GM20000 (cell line): ENCODE measurements around the gene MAPKAPK2.

ENCODE experiments used
- DNase-seq: peaks from one replicate; pipeline ENCODE4 v3.0.0; 2012; ENCODE audit warnings: low spot score
- CTCF ChIP-seq: IDR thresholded peaks from 2 replicates; pipeline ENCODE4 v1.5.1; 2012; ENCODE audit warnings: mild to moderate bottlenecking, control low read depth; ENCODE audit errors: extremely low read depth, missing control alignments

The MAPKAPK2 gene

GRCh38 chr1:206646504-206646903, 38.2 kb upstream of the MAPKAPK2 start:
- DNase-seq = no peak
- no peak for TF ChIP-seq CTCF

DNA sequence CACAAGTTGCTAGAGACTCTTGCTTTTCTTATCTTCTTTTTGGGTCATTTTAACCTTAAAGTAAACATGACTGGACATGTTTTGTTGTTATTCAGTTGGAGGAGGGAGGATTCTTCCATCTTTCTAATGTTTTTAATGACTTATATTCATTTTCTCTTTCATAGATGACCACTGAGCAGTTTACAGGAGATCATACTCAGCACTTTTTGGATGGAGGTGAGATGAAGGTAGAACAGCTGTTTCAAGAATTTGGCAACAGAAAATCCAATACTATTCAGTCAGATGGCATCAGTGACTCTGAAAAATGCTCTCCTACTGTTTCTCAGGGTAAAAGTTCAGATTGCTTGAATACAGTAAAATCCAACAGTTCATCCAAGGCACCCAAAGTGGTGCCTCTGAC, 37.5 kb upstream of the MAPKAPK2 start:
- TF ChIP-seq CTCF = no peak
- no peak for DNase-seq

DNA sequence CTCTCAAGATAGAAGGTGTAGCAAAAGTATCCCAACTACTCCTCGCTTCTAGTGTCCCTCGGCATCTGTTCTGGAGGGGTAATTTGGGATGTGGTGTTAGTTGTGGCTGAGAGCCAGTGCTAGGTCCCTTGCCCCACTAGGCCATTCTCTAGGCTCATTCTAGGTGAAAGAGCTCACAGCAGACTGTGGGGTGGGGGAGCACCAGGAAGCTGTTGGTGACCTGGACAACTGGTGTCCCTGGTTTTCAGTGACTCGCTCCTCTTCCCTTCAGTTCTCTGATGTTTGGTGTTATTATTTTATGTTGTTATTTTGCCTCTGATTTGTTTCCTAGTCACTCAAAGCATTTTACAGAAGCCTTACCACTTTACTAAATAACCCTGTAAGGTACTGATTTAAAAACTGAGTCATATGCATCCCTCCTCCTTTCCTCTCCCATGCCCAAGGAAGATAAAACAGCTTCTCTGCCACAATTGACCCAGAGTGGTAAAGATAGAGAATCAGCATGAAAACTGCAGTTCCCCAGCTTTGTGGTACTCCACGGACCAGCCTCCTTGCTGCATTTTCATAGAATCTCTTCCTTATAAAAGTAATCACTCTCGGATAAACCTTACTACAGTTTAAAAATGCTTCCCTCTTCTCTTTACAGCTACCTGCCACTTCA, 35.3 kb upstream of the MAPKAPK2 start:
- no peak for TF ChIP-seq CTCF

GRCh38 chr1:206651014-206651413, 33.7 kb upstream of the MAPKAPK2 start:
- DNase-seq = no peak
- no peak for TF ChIP-seq CTCF

More for the DNA sequence above, 35.3 kb upstream of the MAPKAPK2 start:
- no peak for DNase-seq

DNA sequence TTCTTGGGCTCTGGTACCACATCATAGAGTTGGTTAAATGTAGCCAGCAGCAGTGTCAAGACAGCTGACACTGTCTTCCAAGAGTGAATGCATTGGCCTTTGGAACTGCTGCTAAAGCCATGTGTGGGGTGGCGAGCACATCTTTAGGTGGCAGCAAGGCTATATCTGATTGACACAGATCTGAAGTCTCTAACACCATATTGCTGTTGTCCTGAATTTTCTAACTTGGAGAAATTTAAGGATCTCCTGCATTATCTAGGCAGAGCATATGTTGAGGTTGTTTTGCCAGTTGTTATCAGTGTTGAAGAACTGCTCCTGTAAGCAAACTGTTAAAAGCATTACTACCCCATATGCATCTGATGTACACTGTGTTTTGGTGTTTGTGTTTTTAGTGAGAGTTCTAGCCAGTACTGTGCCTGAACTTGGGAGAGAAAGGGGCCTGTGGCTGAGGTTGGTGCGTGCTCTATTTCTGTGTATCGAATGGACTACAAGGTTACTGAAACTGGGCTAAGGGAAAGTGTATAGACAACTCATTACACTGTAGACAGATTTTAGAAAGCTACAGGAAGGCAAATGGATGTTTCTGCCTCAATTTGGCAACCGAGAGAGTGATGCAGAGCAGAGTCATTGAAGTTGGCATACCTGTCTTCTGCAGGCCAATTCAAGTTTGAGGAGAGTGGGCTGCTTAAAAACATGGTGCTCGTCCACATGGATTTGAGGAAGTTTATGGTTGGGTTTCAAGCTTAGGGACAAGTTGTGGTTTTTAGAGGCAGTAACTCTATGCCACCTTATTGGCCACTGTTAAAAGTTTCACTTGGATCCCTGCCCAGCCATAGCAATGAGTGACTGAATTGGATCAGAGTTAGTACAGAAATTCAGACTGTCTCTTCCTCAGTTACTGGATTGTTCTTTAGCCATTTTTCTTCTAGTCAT, 32.5 kb upstream of the MAPKAPK2 start:
- TF ChIP-seq CTCF = no peak
- no peak for DNase-seq

DNA sequence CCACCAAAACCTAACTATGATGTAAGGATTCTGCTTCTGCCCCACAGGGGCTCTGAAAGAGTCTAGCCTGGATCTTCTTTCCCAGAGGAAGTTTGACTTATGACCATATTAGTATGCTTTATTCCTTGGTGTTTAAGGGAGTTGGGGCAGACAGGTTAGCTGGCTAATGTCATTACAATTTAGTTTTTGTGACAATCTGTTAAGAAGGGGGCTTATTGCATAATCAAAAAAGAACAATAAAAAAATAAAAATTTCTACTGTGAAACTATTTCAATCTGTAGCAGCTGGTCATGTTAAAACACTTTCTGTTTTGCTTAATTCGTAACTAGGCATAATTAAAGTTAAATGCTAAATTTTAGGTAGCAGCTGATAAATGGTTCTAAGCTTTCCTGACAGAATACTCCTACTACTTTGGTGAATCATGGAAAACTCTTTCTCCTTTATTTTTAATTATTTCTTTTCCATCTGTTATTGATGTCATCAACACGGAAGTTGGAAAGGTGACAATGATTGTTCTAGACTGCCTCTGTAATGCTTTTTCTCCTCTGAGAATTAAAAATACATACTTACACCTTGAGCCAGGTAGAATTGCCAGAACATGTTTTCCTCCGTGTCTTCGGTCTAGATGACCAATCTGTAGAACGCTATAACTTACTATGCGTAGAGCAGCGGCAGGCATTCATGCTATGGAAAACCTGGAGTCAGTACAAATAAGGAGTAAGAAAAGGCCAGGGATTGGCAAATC, 30.8 kb upstream of the MAPKAPK2 start:
- no peak for TF ChIP-seq CTCF
- DNase-seq = no peak
